Loucy (cell line): ENCODE measurements around the gene FLRT1.

Source experiments
- CTCF ChIP-seq: fragments of 200-600 bp; sonication (generic); conservative IDR thresholded peaks from 2 replicates; pipeline ENCODE4 v1.5.1; 2014; ENCODE audit warnings: mild to moderate bottlenecking, antibody characterized with exemption, low read length
- EZH2phosphoT487 ChIP-seq: fragments of 200-600 bp; IDR thresholded peaks from 2 replicates; pipeline ENCODE4 v1.6.1; 2018; ENCODE audit warnings: antibody characterized with exemption, mild to moderate bottlenecking, moderate library complexity, borderline replicate concordance

GRCh38 chr11:64018310-64018709, 17.4 kb upstream of the FLRT1 start:
- TF ChIP-seq CTCF: no peak
- TF ChIP-seq EZH2phosphoT487: no peak
